HUES6 (cell line): ENCODE measurements around the gene SLC30A1.

ENCODE experiments used
- H3K27ac ChIP-seq: 2 replicates; pipeline ENCODE4 v1.7.0; 2013; ENCODE audit warnings: low read depth, mild to moderate bottlenecking, low read length, inconsistent platforms
- H3K27me3 ChIP-seq: 2 replicates; pipeline ENCODE4 v1.6.1; 2013; ENCODE audit warnings: low read length; ENCODE audit not compliant: control insufficient read depth, insufficient read depth
- H3K36me3 ChIP-seq: 2 replicates; pipeline ENCODE4 v1.6.1; 2013; ENCODE audit warnings: low read length; ENCODE audit not compliant: control insufficient read depth, insufficient read depth
- H3K4me1 ChIP-seq: 2 replicates; pipeline ENCODE4 v1.6.1; 2013; ENCODE audit warnings: low read length; ENCODE audit not compliant: control insufficient read depth, insufficient read depth
- H3K4me3 ChIP-seq: 2 replicates; pipeline ENCODE4 v1.5.1; 2013; ENCODE audit warnings: low read depth, low read length
- H3K9ac ChIP-seq: one replicate; pipeline ENCODE4 v1.6.1; 2013; ENCODE audit warnings: mild to moderate bottlenecking, low read length
- H3K9me3 ChIP-seq: 2 replicates; pipeline ENCODE4 v1.6.1; 2013; ENCODE audit warnings: low read depth, low read length; ENCODE audit not compliant: control insufficient read depth, insufficient read depth

SLC30A1 gene

GRCh38 chr1:211598514-211598913 lies 19.6 kb upstream of the SLC30A1 start:
- Histone ChIP-seq H3K9ac (no peak overlapping the region), H3K27ac (no peak overlapping the region), H3K9me3 (no peaks in the 10 kb centered on the region), H3K36me3 (no peaks in the 10 kb centered on the region), H3K4me1 (no peaks in the 10 kb centered on the region), H3K4me3 (no peak overlapping the region), H3K27me3 (no peaks in the 10 kb centered on the region)

- no peak overlapping the region for H3K27ac ChIP-seq
- H3K9me3 ChIP-seq = no peaks in the 10 kb centered on the region
- no peaks in the 10 kb centered on the region for H3K4me1 ChIP-seq
- no peaks in the 10 kb centered on the region for H3K27me3 ChIP-seq
- no peak overlapping the region for H3K9ac ChIP-seq
- H3K36me3 ChIP-seq = no peaks in the 10 kb centered on the region
- no peak overlapping the region for H3K4me3 ChIP-seq
These were observed 17.6 kb upstream of the SLC30A1 start for GRCh38 chr1:211596418-211597181.

- Histone ChIP-seq H3K9me3 (no peaks in the 10 kb centered on the region), H3K27me3 (no peaks in the 10 kb centered on the region), H3K27ac (no peak overlapping the region), H3K4me3 (no peak overlapping the region), H3K9ac (no peak overlapping the region), H3K36me3 (no peaks in the 10 kb centered on the region), H3K4me1 (no peaks in the 10 kb centered on the region)
These were observed 16.5 kb upstream of the SLC30A1 start for GRCh38 chr1:211595419-211595818.

- no peaks in the 10 kb centered on the region for H3K9me3 ChIP-seq
- no peaks in the 10 kb centered on the region for H3K27me3 ChIP-seq
- H3K27ac ChIP-seq = no peak overlapping the region
- no peaks in the 10 kb centered on the region for H3K4me1 ChIP-seq
- no peak overlapping the region for H3K4me3 ChIP-seq
- no peaks in the 10 kb centered on the region for H3K36me3 ChIP-seq
- H3K9ac ChIP-seq = no peak overlapping the region
These were observed 13.1 kb upstream of the SLC30A1 start for GRCh38 chr1:211591980-211592493.

- no peaks in the 10 kb centered on the region for H3K36me3 ChIP-seq
- no peaks in the 10 kb centered on the region for H3K27me3 ChIP-seq
- no peaks in the 10 kb centered on the region for H3K9me3 ChIP-seq
- H3K4me1 ChIP-seq = no peaks in the 10 kb centered on the region
- H3K4me3 ChIP-seq = no peak overlapping the region
- no peak overlapping the region for H3K27ac ChIP-seq
- H3K9ac ChIP-seq = no peak overlapping the region
These were observed 11.1 kb upstream of the SLC30A1 start for GRCh38 chr1:211589782-211590721.

- Histone ChIP-seq H3K27ac (no peak overlapping the region), H3K27me3 (no peaks in the 10 kb centered on the region), H3K9ac (no peak overlapping the region)
These were observed 9.8 kb upstream of the SLC30A1 start for GRCh38 chr1:211588711-211589110.

GRCh38 chr1:211587123-211587522 lies 8.2 kb upstream of the SLC30A1 start:
- no peaks in the 10 kb centered on the region for H3K27me3 ChIP-seq
- H3K9ac ChIP-seq = no peak overlapping the region
- no peaks in the 10 kb centered on the region for H3K4me1 ChIP-seq
- no peak overlapping the region for H3K27ac ChIP-seq
- H3K36me3 ChIP-seq = no peaks in the 10 kb centered on the region
- H3K4me3 ChIP-seq = no peak overlapping the region
- H3K9me3 ChIP-seq = no peaks in the 10 kb centered on the region

More at GRCh38 chr1:211588711-211589110, 9.8 kb upstream of the SLC30A1 start:
- Histone ChIP-seq H3K4me3 (no peak overlapping the region), H3K4me1 (no peaks in the 10 kb centered on the region), H3K36me3 (no peaks in the 10 kb centered on the region), H3K9me3 (no peaks in the 10 kb centered on the region)

- no peak overlapping the region for H3K9ac ChIP-seq
- H3K4me3 ChIP-seq = no peak overlapping the region
- H3K4me1 ChIP-seq = peaks cover 4% of the 10 kb centered on the region
- no peak overlapping the region for H3K27ac ChIP-seq
- H3K36me3 ChIP-seq = no peaks in the 10 kb centered on the region
- H3K27me3 ChIP-seq = no peaks in the 10 kb centered on the region
- H3K9me3 ChIP-seq = no peaks in the 10 kb centered on the region
These were observed 7.6 kb upstream of the SLC30A1 start for GRCh38 chr1:211586538-211586937.

- Histone ChIP-seq H3K27me3 (no peaks in the 10 kb centered on the region), H3K4me3 (no peak overlapping the region), H3K27ac (no peak overlapping the region), H3K4me1 (peaks cover 23% of the 10 kb centered on the region), H3K36me3 (no peaks in the 10 kb centered on the region), H3K9me3 (no peaks in the 10 kb centered on the region), H3K9ac (no peak overlapping the region)
These were observed 4.3 kb upstream of the SLC30A1 start for GRCh38 chr1:211583011-211583992.

- Histone ChIP-seq H3K27me3 (no peaks in the 10 kb centered on the region), H3K4me3 (no peak overlapping the region), H3K9me3 (no peaks in the 10 kb centered on the region), H3K9ac (no peak overlapping the region), H3K36me3 (no peaks in the 10 kb centered on the region), H3K27ac (no peak overlapping the region), H3K4me1 (peaks cover 23% of the 10 kb centered on the region)
These were observed 2.6 kb upstream of the SLC30A1 start for GRCh38 chr1:211581526-211581925.
